Stomach (tissue), 4 donors: ENCODE measurements around the gene ZNF181.

Experiments
- POLR2A ChIP-seq, 4 donors: fragments of 450-650 bp; IDR thresholded peaks; one replicate each; pipeline ENCODE4 v1.6.1; 2016; ENCODE audit warnings: antibody characterized with exemption in 4 of 4, control low read depth in 2 of 4, mild to moderate bottlenecking in 1 of 4, moderate library complexity in 1 of 4
- POLR2AphosphoS5 ChIP-seq, 3 donors: sonication (generic); formaldehyde crosslinking; IDR thresholded peaks; one replicate each; pipeline ENCODE4 v1.6.1; 2016; ENCODE audit warnings: antibody characterized with exemption in 3 of 3
- TF ChIP-seq, protein P1 (sequence below), 7 experiments: fragments of 450-650 bp in 4 of 7; fragments of 200-600 bp in 3 of 7; sonication (generic) in 3 of 7; IDR thresholded peaks; one replicate each; pipeline ENCODE4 v1.5.1; 2016 to 2019; ENCODE audit warnings: antibody characterized with exemption in 7 of 7, control low read depth in 2 of 7, mild to moderate bottlenecking in 1 of 7

DNA sequence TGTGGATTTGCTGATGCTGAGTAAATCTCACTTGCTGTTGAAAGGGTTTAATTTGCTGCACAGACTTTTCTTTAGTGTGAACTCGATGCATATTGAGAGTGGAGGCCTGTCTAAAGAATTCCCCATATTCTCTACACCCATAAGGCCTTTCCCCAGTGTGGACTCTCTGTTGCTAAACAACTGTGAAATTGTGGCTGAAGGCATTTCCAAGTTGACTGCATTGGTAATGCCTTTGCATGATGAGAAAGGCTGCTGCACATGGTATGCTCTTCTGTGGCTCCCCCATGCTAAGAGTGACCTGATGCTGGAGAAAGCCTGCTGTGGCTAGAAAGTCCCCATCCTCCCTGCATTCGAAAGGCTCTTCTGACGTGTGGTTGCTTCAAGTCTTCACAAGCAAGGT, 45.6 kb downstream of the ZNF181 start:
- TF ChIP-seq POLR2A (IDR thresholded peaks at IDR 0.05), result no peak
- TF ChIP-seq, protein P1, sequence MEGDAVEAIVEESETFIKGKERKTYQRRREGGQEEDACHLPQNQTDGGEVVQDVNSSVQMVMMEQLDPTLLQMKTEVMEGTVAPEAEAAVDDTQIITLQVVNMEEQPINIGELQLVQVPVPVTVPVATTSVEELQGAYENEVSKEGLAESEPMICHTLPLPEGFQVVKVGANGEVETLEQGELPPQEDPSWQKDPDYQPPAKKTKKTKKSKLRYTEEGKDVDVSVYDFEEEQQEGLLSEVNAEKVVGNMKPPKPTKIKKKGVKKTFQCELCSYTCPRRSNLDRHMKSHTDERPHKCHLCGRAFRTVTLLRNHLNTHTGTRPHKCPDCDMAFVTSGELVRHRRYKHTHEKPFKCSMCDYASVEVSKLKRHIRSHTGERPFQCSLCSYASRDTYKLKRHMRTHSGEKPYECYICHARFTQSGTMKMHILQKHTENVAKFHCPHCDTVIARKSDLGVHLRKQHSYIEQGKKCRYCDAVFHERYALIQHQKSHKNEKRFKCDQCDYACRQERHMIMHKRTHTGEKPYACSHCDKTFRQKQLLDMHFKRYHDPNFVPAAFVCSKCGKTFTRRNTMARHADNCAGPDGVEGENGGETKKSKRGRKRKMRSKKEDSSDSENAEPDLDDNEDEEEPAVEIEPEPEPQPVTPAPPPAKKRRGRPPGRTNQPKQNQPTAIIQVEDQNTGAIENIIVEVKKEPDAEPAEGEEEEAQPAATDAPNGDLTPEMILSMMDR (IDR thresholded peaks at IDR 0.05), result no peak
- no peak for TF ChIP-seq POLR2AphosphoS5 (IDR thresholded peaks at IDR 0.05)
